NCI-H2196 (cell line): ENCODE results near the gene DHRS1.
"Not testable (repeated sequence)": the region's sequence is repeated elsewhere in the genome, so short reads cannot be mapped to it uniquely, and the experiment has no call there.

ENCODE experiments used
- DNase-seq: peaks from one replicate; lab custom pipeline; 2025; ENCODE audit not compliant: unreplicated experiment; lab: John Stamatoyannopoulos, UW

Gene DHRS1

GRCh38 chr14:24252289-24253124, 47.1 kb downstream of the DHRS1 start:
- DNase-seq: no peak

DNA sequence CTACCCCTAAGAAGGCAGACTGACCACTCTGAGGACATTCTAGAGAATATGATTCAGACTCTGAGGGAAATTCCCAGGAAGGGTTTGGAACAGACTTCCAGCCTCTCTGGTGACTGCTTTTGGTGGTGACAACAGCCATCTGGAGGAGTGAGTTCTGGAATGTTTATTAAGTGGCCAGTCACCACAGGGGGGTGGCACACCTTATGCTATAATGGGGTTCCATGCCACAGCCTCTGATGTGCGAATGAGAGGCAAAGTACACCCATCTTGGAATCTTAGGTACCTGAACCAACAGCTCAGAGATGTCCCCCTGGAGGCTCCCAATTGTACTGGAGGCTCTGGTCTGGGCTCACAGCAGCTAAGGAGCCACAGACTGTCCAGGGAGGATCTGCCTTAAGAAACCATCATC, 47.7 kb downstream of the DHRS1 start:
- DNase-seq: no peak

- no peak for DNase-seq
Measured at GRCh38 chr14:24250354-24250753, 49.2 kb downstream of the DHRS1 start.

DNA sequence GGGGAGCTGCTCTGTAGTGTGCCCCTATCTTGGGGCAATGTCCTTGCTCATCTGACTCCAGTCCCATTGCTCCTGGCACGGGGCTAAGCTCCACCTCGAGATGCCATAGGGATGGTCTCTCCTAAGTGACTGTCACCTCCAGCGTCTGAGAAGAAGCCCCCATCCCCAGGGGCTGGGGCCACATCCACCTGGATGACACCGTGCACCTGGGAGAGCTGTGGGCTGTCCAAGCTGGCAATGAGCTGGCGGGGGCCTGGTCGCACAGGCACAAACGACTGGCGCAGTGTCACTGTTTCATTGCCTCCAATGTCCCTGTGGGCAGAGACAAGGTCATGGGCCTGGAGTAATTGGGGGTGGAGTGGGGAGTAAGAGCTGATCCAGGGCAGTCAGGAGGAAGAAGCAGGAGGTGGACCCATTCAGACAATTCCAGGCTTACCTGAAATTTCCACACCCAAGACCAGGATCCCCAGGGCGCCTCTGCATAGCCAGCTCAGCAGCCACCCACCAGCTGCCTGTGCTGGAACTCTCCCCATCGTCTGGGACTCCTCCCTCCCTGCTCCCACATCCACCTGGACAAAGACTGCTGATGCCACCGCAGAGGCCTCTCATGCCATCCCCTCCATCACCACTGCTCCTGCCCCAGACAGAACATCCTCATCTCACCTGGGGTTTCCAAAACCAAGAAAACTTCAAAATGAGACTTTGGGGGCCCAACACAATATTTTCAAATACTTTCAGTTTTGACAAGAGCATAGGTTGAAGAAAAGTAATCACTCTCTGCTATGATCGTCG, 50.2 kb downstream of the DHRS1 start:
- no peak for DNase-seq

DNA sequence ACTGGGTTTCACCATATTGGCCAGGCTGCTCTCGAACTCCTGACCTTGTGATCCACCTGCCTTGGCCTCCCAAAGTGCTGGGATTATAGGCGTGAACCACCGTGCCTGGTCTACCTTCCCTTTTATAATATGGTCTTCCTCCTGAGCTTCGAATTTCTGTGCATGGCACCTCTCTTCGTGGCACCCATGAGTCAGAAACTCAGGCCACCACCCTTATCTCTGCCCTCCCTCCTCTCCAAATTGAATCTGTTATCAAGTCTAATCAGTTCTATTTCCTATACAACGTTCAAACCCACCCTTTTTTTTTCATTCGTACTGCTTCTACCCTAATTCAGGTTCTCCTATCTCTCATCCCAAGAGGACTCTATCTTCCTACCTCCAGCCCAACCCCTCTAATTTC, 52.2 kb downstream of the DHRS1 start:
- DNase-seq: no peak

- DNase-seq: no peak
Measured at GRCh38 chr14:24246765-24247212, 52.8 kb downstream of the DHRS1 start.

GRCh38 chr14:24245350-24245749, 54.2 kb downstream of the DHRS1 start:
- not testable (repeated sequence) for DNase-seq

GRCh38 chr14:24243336-24243836, 56.2 kb downstream of the DHRS1 start:
- no peak for DNase-seq

GRCh38 chr14:24241829-24242443, 57.6 kb downstream of the DHRS1 start:
- peak; percentile 93 for DNase-seq
